HepG2 (cell line): ENCODE results near the gene CSNK1D. TPM values are rescaled to one million over a fixed set of nuclear protein-coding genes. Genes with fewer than 3 reads are reported as not detected.

Experiments
- ATAC-seq: fragments of 200-7000 bp; cut with Tn5 transposase; 3 replicates; pipeline ENCODE4 v1.9.1; 2020; ENCODE audit warnings: mild to moderate bottlenecking, moderate library complexity
- BruUV-seq: library from RNA; stranded (reverse); fragments of 400-500 nt; replicated peaks from 2 replicates; lab custom pipeline; 2021; lab: Mats Ljungman, UMichigan
- CTCF ChIA-PET: fragments of 300-600 bp; formaldehyde crosslinking; extraction: SDS; loops from one replicate; lab custom pipeline; 2021; ENCODE audit warnings: low total read pairs, inconsistent platforms, low intra/inter-chr PET ratio; lab: Yijun Ruan, JAX
- POLR2A ChIA-PET: fragments of 350-600 bp; sonication (Branson Sonifier 250); formaldehyde crosslinking; loops from one replicate; lab custom pipeline; 2020; ENCODE audit warnings: antibody characterized with exemption, inconsistent platforms; lab: Yijun Ruan, JAX
- DNase-seq: peaks from one replicate; pipeline ENCODE4 v3.0.0-alpha.2; 2015; ENCODE audit warnings: low spot score
- FAIRE-seq: peaks from 3 replicates; lab custom pipeline; 2011; peaks lifted over from hg19 to GRCh38; lab: Jason Lieb, UNC
- H2AFZ ChIP-seq: one replicate; pipeline ENCODE4 v1.6.1; 2011; ENCODE audit warnings: low read length, inconsistent platforms
- H3K27ac ChIP-seq: fragments of 300-600 bp; 3 replicates; pipeline ENCODE4 v1.8.0; 2011; ENCODE audit warnings: mixed run types, mild to moderate bottlenecking, mixed read lengths, low read length, inconsistent platforms; ENCODE audit not compliant: insufficient read depth; ENCODE audit errors: extremely low read length
- H3K27me3 ChIP-seq, 2 experiments: fragments of 200-600 bp in 1 of 2; 2 replicates in 1 of 2; 3 replicates in 1 of 2; pipeline versions ENCODE4 v1.6.0 to v1.8.0; 2011; ENCODE audit warnings: low read length in 2 of 2, mild to moderate bottlenecking in 2 of 2, moderate library complexity in 2 of 2, inconsistent platforms in 1 of 2; ENCODE audit not compliant: insufficient read depth in 2 of 2, control insufficient read depth in 1 of 2
- H3K36me3 ChIP-seq, 2 experiments: fragments of 200-600 bp in 1 of 2; replicated peaks in 1 of 2; 2 replicates in 1 of 2; 3 replicates in 1 of 2; pipeline versions ENCODE4 v1.5.1 to v1.8.0; 2011; ENCODE audit warnings: low read length in 2 of 2, inconsistent platforms in 1 of 2; ENCODE audit not compliant: insufficient read depth in 2 of 2, control insufficient read depth in 1 of 2
- H3K4me1 ChIP-seq: 2 replicates; pipeline ENCODE4 v1.5.1; 2012; ENCODE audit warnings: low read length, inconsistent platforms; ENCODE audit not compliant: insufficient read depth
- H3K4me2 ChIP-seq: 2 replicates; pipeline ENCODE4 v1.6.0; 2011; ENCODE audit warnings: low read depth, low read length, inconsistent platforms
- H3K4me3 ChIP-seq, 3 experiments: fragments of 200-600 bp in 1 of 3; sonication (generic), shearing (Covaris generic) in 1 of 3; replicated peaks in 1 of 3; 2 replicates each; pipeline ENCODE4 v1.5.1; 2011 to 2016; ENCODE audit warnings: low read length in 3 of 3, inconsistent platforms in 2 of 3, low read depth in 2 of 3, mild to moderate bottlenecking in 2 of 3, control low read depth in 1 of 3, mixed read lengths in 1 of 3; ENCODE audit not compliant: insufficient read depth in 1 of 3
- H3K79me2 ChIP-seq: one replicate; pipeline ENCODE4 v1.6.1; 2011; ENCODE audit warnings: low read length, inconsistent platforms; ENCODE audit not compliant: insufficient read depth
- H3K9ac ChIP-seq: 2 replicates; pipeline ENCODE4 v1.6.0; 2011; ENCODE audit warnings: mild to moderate bottlenecking, low read depth, low read length, inconsistent platforms; ENCODE audit not compliant: insufficient read depth
- H3K9me3 ChIP-seq: 2 replicates; pipeline ENCODE4 v1.5.1; 2012; ENCODE audit warnings: mild to moderate bottlenecking, low read length
- H4K20me1 ChIP-seq: 2 replicates; pipeline ENCODE4 v1.6.0; 2011; ENCODE audit warnings: inconsistent platforms, mild to moderate bottlenecking, low read length, moderate library complexity; ENCODE audit not compliant: insufficient read depth
- AGO1 ChIP-seq: fragments of 200-400 bp; formaldehyde crosslinking; IDR thresholded peaks from 2 replicates; pipeline ENCODE4 v1.6.1; 2017; ENCODE audit warnings: mild to moderate bottlenecking, low read depth, low read length, moderate library complexity; ENCODE audit not compliant: poor library complexity, severe bottlenecking
- DMAP1 ChIP-seq: IDR thresholded peaks from 2 replicates; pipeline ENCODE4 v1.6.1; 2016
- GABPB1 ChIP-seq: IDR thresholded peaks from 2 replicates; pipeline ENCODE4 v1.6.1; 2016; ENCODE audit warnings: mild to moderate bottlenecking, missing genetic modification reagents, moderate library complexity, missing compliant biosample characterization
- HIC2 ChIP-seq: sonication (generic); formaldehyde crosslinking; IDR thresholded peaks from 2 replicates; pipeline ENCODE4 v1.9.0; 2022; ENCODE audit warnings: low read depth, missing genetic modification reagents
- IKZF4 ChIP-seq: sonication (generic); formaldehyde crosslinking; IDR thresholded peaks from 2 replicates; pipeline ENCODE4 v1.5.1; 2020; ENCODE audit warnings: borderline replicate concordance, mild to moderate bottlenecking, low read depth, missing genetic modification reagents; ENCODE audit errors: not compliant biosample characterization
- MED8 ChIP-seq: sonication (generic); formaldehyde crosslinking; IDR thresholded peaks from 2 replicates; pipeline ENCODE4 v1.8.1; 2023; ENCODE audit warnings: mild to moderate bottlenecking, missing genetic modification reagents; ENCODE audit not compliant: insufficient replicate concordance
- PHF5A ChIP-seq: IDR thresholded peaks from one replicate; pipeline ENCODE4 v1.6.1; 2018; ENCODE audit warnings: low read depth, missing genetic modification reagents; ENCODE audit not compliant: unreplicated experiment
- RNF219 ChIP-seq: sonication (generic); formaldehyde crosslinking; IDR thresholded peaks from 2 replicates; pipeline ENCODE4 v1.5.0; 2020; ENCODE audit warnings: mild to moderate bottlenecking, missing genetic modification reagents
- ZNF773 ChIP-seq: sonication (generic); formaldehyde crosslinking; IDR thresholded peaks from 2 replicates; pipeline ENCODE4 v1.4.0; 2020; ENCODE audit warnings: missing genetic modification reagents, borderline replicate concordance
- ZNF775 ChIP-seq: sonication (generic); formaldehyde crosslinking; IDR thresholded peaks from 2 replicates; pipeline ENCODE4 v1.4.0; 2020; ENCODE audit warnings: missing genetic modification reagents, mild to moderate bottlenecking, moderate library complexity, borderline replicate concordance
- ZNF776 ChIP-seq: sonication (generic); formaldehyde crosslinking; IDR thresholded peaks from 2 replicates; pipeline ENCODE4 v1.4.0; 2020; ENCODE audit warnings: mild to moderate bottlenecking, missing genetic modification reagents
- WGBS: methylation state at CpG from one replicate; pipeline ENCODE4 v1.1.6; 2017; ENCODE audit warnings: low lambda C conversion rate; 5-methylcytosine and 5-hydroxymethylcytosine counted together
- in situ Hi-C: cut with HindIII; loops from 2 replicates; pipeline ENCODE4 v1.10.0; 2017; ENCODE audit warnings: low pct_unique_long_range_greater_than_20kb; ENCODE audit not compliant: extremely low pct_ligation_motif_present
- intact Hi-C: fragments of 100-400 bp; cut with micrococcal nuclease; formaldehyde crosslinking; loops from one replicate; pipeline ENCODE4 v1.10.0; 2022; ENCODE audit not compliant: unreplicated experiment
- polyA plus RNA-seq, 8 experiments: library from polyadenylated mRNA; depleted of rRNA in 3 of 8; stranded (reverse) in 7 of 8; unstranded in 1 of 8; fragments of >200 nt; fragmentation: Illumina TruSeq in 4 of 8; extraction: Trizol in 4 of 8; gene quantifications; 2 replicates each; pipeline versions ENCODE4 v1.2.1 to v1.2.3, GENCODE V29; 2011 to 2016; ENCODE audit warnings: low read depth in 4 of 8, missing spikeins in 1 of 8, mixed read lengths in 1 of 8; ENCODE audit not compliant: insufficient read depth in 1 of 8
- total RNA-seq, 5 experiments: library from RNA; depleted of rRNA; stranded (reverse); fragments of >200 nt; fragmentation: Illumina TruSeq; extraction: Trizol; gene quantifications; 2 replicates each; pipeline ENCODE4 v1.2.3, GENCODE V29; 2016; ENCODE audit warnings: low read depth in 1 of 5
- TF ChIP-seq, protein P1 (sequence below): sonication (generic); formaldehyde crosslinking; IDR thresholded peaks from 2 replicates; pipeline ENCODE4 v1.5.0; 2020; ENCODE audit warnings: mild to moderate bottlenecking, missing genetic modification reagents, borderline replicate concordance

CSNK1D gene
- total and polyA plus RNA-seq, 2 of the 13 experiments (the other 11 are each of a cell fraction or from before 2014, with no cell fraction given), result 31.5 to 128 TPM

DNA sequence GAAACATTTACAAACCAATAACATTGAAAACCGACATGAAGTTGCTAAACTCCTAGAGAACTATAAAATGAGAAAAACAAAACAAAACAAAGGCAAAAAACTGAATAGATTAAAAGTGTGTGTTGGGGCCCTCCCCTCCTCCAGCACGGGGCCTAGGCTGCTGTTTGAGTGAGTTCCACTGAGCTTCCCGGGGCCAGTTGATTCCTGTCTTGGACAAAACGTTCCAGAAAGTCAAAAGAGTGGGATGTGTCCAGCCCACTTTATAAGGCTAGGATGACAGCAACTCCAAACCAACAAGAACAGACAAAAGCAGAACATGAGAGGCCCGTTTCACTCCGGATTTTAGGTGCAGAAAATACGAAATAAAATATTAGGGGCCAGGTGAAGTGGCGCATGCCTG is 11.6 kb upstream of the CSNK1D start (continued):
- TF ChIP-seq ZNF775 (no peak), DMAP1 (CRISPR knock-in tag) (no peak), PHF5A (CRISPR knock-in tag) (no peak), IKZF4 (no peak)

DNA sequence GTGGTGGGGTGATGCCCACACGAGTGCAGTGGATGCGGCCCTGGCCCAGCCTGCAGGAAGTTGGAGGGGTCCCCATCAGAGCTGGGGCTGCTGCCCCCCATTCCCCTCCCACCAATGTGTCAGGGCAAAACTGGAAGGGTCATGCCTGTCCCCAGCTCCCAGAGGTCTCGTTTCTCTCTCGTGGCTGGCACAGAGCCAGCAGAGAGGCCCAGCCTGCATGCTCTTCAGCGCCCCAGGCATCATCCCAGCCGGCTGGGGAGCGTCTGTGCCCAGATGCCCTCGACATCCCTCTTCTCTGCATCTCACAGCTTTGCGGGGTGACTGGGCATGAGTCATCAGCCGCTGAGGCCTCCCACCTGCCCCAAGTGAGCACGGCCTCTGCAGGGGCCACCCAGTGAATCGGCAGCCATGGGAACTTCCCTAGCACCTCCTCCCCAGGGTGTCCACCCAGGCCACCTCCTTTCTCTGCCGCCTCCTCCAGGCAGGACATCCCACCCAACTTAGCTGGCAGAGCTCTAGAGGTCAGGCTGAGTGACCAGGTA is 9.8 kb upstream of the CSNK1D start:
- peak overlapping the region; percentile 54 for H3K4me2 ChIP-seq
- intact Hi-C loops, result no loop called here
- WGBS, result 22% methylated on average over 7 of the region's 13 CpGs
- peaks cover 2 to 14% of the 10 kb centered on the region in 2 experiments; a peak in 4 of 5 replicates for H3K27me3 ChIP-seq
- no TSS peak for BruUV-seq
- H3K9ac ChIP-seq, result no peak overlapping the region
- H3K4me3 ChIP-seq, result peak overlapping the region in 1 of 3 experiments; percentile 47; a peak in 1 of 6 replicates
- ChIA-PET POLR2A (interaction anchor here (0.8 to 4.4 kb wide), 8 partner anchors 9 to 44 kb away, joined by 3 to 46 read pairs (median 8); partner anchors contain the start of genes CD7 and CSNK1D), CTCF (no interaction called here)
- H2AFZ ChIP-seq, result no peak overlapping the region
- FAIRE-seq (no peak), DNase-seq (no peak), ATAC-seq (peak; percentile 33)
- no peaks in the 10 kb centered on the region for H4K20me1 ChIP-seq
- no peaks in the 10 kb centered on the region for H3K79me2 ChIP-seq
- in situ Hi-C loops, result no loop called here
- no peaks in the 10 kb centered on the region for H3K36me3 ChIP-seq
- H3K4me1 ChIP-seq, result peaks cover 66% of the 10 kb centered on the region
- no peaks in the 10 kb centered on the region for H3K9me3 ChIP-seq
- H3K27ac ChIP-seq, result no peak overlapping the region
- TF ChIP-seq, protein P1, sequence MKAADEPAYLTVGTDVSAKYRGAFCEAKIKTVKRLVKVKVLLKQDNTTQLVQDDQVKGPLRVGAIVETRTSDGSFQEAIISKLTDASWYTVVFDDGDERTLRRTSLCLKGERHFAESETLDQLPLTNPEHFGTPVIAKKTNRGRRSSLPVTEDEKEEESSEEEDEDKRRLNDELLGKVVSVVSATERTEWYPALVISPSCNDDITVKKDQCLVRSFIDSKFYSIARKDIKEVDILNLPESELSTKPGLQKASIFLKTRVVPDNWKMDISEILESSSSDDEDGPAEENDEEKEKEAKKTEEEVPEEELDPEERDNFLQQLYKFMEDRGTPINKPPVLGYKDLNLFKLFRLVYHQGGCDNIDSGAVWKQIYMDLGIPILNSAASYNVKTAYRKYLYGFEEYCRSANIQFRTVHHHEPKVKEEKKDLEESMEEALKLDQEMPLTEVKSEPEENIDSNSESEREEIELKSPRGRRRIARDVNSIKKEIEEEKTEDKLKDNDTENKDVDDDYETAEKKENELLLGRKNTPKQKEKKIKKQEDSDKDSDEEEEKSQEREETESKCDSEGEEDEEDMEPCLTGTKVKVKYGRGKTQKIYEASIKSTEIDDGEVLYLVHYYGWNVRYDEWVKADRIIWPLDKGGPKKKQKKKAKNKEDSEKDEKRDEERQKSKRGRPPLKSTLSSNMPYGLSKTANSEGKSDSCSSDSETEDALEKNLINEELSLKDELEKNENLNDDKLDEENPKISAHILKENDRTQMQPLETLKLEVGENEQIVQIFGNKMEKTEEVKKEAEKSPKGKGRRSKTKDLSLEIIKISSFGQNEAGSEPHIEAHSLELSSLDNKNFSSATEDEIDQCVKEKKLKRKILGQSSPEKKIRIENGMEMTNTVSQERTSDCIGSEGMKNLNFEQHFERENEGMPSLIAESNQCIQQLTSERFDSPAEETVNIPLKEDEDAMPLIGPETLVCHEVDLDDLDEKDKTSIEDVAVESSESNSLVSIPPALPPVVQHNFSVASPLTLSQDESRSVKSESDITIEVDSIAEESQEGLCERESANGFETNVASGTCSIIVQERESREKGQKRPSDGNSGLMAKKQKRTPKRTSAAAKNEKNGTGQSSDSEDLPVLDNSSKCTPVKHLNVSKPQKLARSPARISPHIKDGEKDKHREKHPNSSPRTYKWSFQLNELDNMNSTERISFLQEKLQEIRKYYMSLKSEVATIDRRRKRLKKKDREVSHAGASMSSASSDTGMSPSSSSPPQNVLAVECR, result peak; percentile 31; the same call in 1 of the 2 replicates
- no peak for TF ChIP-seq RNF219 (CRISPR knock-in tag)
- peak; percentile 51; the same call in 1 of the 2 replicates for TF ChIP-seq HIC2 (CRISPR knock-in tag)
- 0 out of 2 replicates have a peak, but pooled peaks have one; percentile 27 for TF ChIP-seq ZNF776 (CRISPR knock-in tag)
- TF ChIP-seq AGO1, result peak; percentile 35
- TF ChIP-seq MED8 (CRISPR knock-in tag), result peak; percentile 38
- TF ChIP-seq GABPB1, result peak; percentile 27; the same call in 1 of the 2 replicates
- TF ChIP-seq ZNF773 (CRISPR knock-in tag), result no peak
